ENCODE measurements around the gene KRTAP10-11. TPM values are rescaled to one million over a fixed set of nuclear protein-coding genes. Genes with fewer than 3 reads are reported as not detected.

Gene KRTAP10-11
- total and polyA plus RNA-seq, 2 of the 8 experiments (the other 6 are each of a cell fraction or from before 2014, with no cell fraction given), result not detected

- Histone ChIP-seq H2BK12ac (ENCODE audit: low read depth, low read length) (no peak overlapping the region), H4K5ac (ENCODE audit: insufficient read length, low read depth, low read length) (no peak overlapping the region), H3K14ac (ENCODE audit: insufficient read length) (no peak overlapping the region), H3K4me1 (replicated peaks in 1 of 4; ENCODE audit: control insufficient read depth in 3 of 4, insufficient read depth in 4 of 4, low read length in 3 of 4) (no peaks in the 10 kb centered on the region; a peak in 1 of 7 replicates), H2BK15ac (ENCODE audit: low read length) (no peak overlapping the region), H3K56ac (replicated peaks; ENCODE audit: insufficient read length, low read depth, low read length) (no peak overlapping the region), H4K91ac (replicated peaks; ENCODE audit: insufficient read length, low read length) (no peak overlapping the region), H3K18ac (ENCODE audit: extremely low read depth, low read length) (no peak overlapping the region), H4K8ac (ENCODE audit: extremely low read depth, insufficient read depth, low read length) (no peak overlapping the region), H3K9me3 (ENCODE audit: insufficient read depth in 2 of 2, low read depth in 1 of 2, low read length in 1 of 2) (peaks cover 3 to 8% of the 10 kb centered on the region in 2 experiments; a peak in 2 of 4 replicates), H3K23ac (ENCODE audit: insufficient read length) (no peak overlapping the region), H2AK5ac (ENCODE audit: low read depth, low read length) (no peak overlapping the region), H3K79me1 (ENCODE audit: low read depth, low read length) (no peaks in the 10 kb centered on the region), H2BK120ac (replicated peaks; ENCODE audit: low read depth, low read length) (no peak overlapping the region), H3K4me2 (ENCODE audit: insufficient read depth in 1 of 2, low read depth in 2 of 2, low read length in 2 of 2) (no peak overlapping the region), H2AFZ (ENCODE audit: low read length) (no peak overlapping the region), H3K23me2 (ENCODE audit: low read depth, low read length) (no peaks in the 10 kb centered on the region; the same call in 1 of the 2 replicates), H2BK5ac (ENCODE audit: low read depth, low read length) (no peak overlapping the region), H3K27ac (ENCODE audit: low read depth, low read length) (no peak overlapping the region), H3K9ac (replicated peaks in 1 of 4; ENCODE audit: extremely low read depth in 1 of 4, low read depth in 3 of 4, low read length in 3 of 4) (no peak overlapping the region), H2BK20ac (ENCODE audit: low read length) (no peak overlapping the region), H3K79me2 (ENCODE audit: control insufficient read depth in 1 of 2, insufficient read depth in 2 of 2, low read length in 2 of 2) (no peaks in the 10 kb centered on the region), H3K27me3 (replicated peaks in 1 of 4; ENCODE audit: control insufficient read depth in 3 of 4, extremely low read depth in 1 of 4, insufficient read depth in 3 of 4, low read length in 3 of 4) (no peaks in the 10 kb centered on the region), H4K20me1 (replicated peaks in 1 of 2; ENCODE audit: control insufficient read depth in 1 of 2, insufficient read depth in 2 of 2, low read length in 2 of 2) (peaks cover 0 to 3% of the 10 kb centered on the region in 2 experiments), H3K36me3 (ENCODE audit: control insufficient read depth in 2 of 4, insufficient read depth in 4 of 4, low read length in 3 of 4) (no peaks in the 10 kb centered on the region), H3K4ac (replicated peaks; ENCODE audit: insufficient read length, low read depth, low read length) (no peak overlapping the region), H3K4me3 (ENCODE audit: extremely low read depth in 1 of 4, insufficient read depth in 2 of 4, low read depth in 3 of 4, low read length in 4 of 4) (no peak overlapping the region)
- ChIA-PET CTCF (ENCODE audit: partially characterized antibody) (no interaction called here), POLR2A (ENCODE audit: partially characterized antibody) (no interaction called here)
- TF ChIP-seq ASH2L (IDR thresholded peaks at IDR 0.05; ENCODE audit: low read length), result no peak
- TF ChIP-seq NANOG (IDR thresholded peaks at IDR 0.05; ENCODE audit: insufficient read depth, low read depth, low read length, poor library complexity, severe bottlenecking), result no peak
- 94% methylated on average over 6 of the region's 12 CpGs; no CpG with 5 or more reads in 1 of the 2 experiments for WGBS, 2 experiments (ENCODE audit: extremely low coverage in 1 of 2, insufficient coverage in 1 of 2, insufficient read length in 1 of 2, insufficient replicate concordance in 2 of 2, low coverage in 1 of 2, low lambda C conversion rate in 2 of 2, missing lambda C conversion rate in 1 of 2)
- no peak for DNase-seq (ENCODE audit: low read depth in 1 of 2, low spot score in 2 of 2)
- FAIRE-seq, result no peak
Measured at GRCh38 chr21:44639331-44639655, 6.9 kb upstream of the KRTAP10-11 start.
